H9 (cell line): ENCODE measurements around the gene LAMTOR4. TPM values are rescaled to one million over a fixed set of nuclear protein-coding genes. Genes with fewer than 3 reads are reported as not detected.

Source experiments
- DNase-seq: peaks from one replicate; pipeline ENCODE4 v3.0.0-alpha.2; 2017
- H2AFZ ChIP-seq: one replicate; pipeline ENCODE4 v1.6.1; 2013; ENCODE audit warnings: mild to moderate bottlenecking, low read length, control low read depth, moderate library complexity
- H2AK5ac ChIP-seq: 2 replicates; pipeline ENCODE4 v1.6.1; 2013; ENCODE audit warnings: low read length, control low read depth, mixed read lengths; ENCODE audit not compliant: insufficient read length
- H2BK120ac ChIP-seq: one replicate; pipeline ENCODE4 v1.6.1; 2013; ENCODE audit warnings: low read depth, mild to moderate bottlenecking, low read length, control low read depth, inconsistent platforms; ENCODE audit not compliant: poor library complexity, severe bottlenecking
- H2BK12ac ChIP-seq: 2 replicates; pipeline ENCODE4 v1.6.1; 2013; ENCODE audit warnings: low read length, control low read depth, mixed read lengths, low read depth; ENCODE audit not compliant: insufficient read length
- H2BK15ac ChIP-seq: 2 replicates; pipeline ENCODE4 v1.6.1; 2013; ENCODE audit warnings: low read depth, low read length, control low read depth
- H2BK20ac ChIP-seq: one replicate; pipeline ENCODE4 v1.6.1; 2013; ENCODE audit warnings: low read depth, mild to moderate bottlenecking, low read length, control low read depth, inconsistent platforms; ENCODE audit not compliant: poor library complexity, severe bottlenecking
- H2BK5ac ChIP-seq: 2 replicates; pipeline ENCODE4 v1.6.1; 2013; ENCODE audit warnings: low read length, control low read depth, mixed read lengths; ENCODE audit not compliant: insufficient read length
- H3K14ac ChIP-seq: 2 replicates; pipeline ENCODE4 v1.6.1; 2013; ENCODE audit warnings: low read length, control low read depth; ENCODE audit not compliant: insufficient read depth
- H3K18ac ChIP-seq: 2 replicates; pipeline ENCODE4 v1.6.1; 2013; ENCODE audit warnings: low read depth, mild to moderate bottlenecking, mixed read lengths, low read length, control low read depth; ENCODE audit not compliant: insufficient read length
- H3K23ac ChIP-seq: 2 replicates; pipeline ENCODE4 v1.6.1; 2013; ENCODE audit warnings: low read length, control low read depth, mixed read lengths, low read depth; ENCODE audit not compliant: insufficient read length
- H3K23me2 ChIP-seq: 2 replicates; pipeline ENCODE4 v1.6.1; 2013; ENCODE audit warnings: low read depth, mild to moderate bottlenecking, mixed read lengths, low read length, control low read depth; ENCODE audit not compliant: insufficient read length, poor library complexity, severe bottlenecking
- H3K27ac ChIP-seq: 2 replicates; pipeline ENCODE4 v1.5.1; 2013; ENCODE audit warnings: low read length, control low read depth, mixed read lengths, low read depth; ENCODE audit not compliant: insufficient read length
- H3K27me3 ChIP-seq: 2 replicates; pipeline ENCODE4 v1.6.1; 2013; ENCODE audit warnings: low read length, control low read depth, inconsistent platforms; ENCODE audit not compliant: insufficient read depth
- H3K4ac ChIP-seq: 2 replicates; pipeline ENCODE4 v1.6.1; 2013; ENCODE audit warnings: low read depth, mild to moderate bottlenecking, control low read depth, inconsistent platforms, low read length, moderate library complexity
- H3K4me1 ChIP-seq: 2 replicates; pipeline ENCODE4 v1.6.1; 2013; ENCODE audit warnings: low read length, control low read depth, inconsistent platforms; ENCODE audit not compliant: insufficient read depth
- H3K4me2 ChIP-seq: 2 replicates; pipeline ENCODE4 v1.6.1; 2013; ENCODE audit warnings: low read length, control low read depth, mixed read lengths; ENCODE audit not compliant: insufficient read length, insufficient read depth
- H3K56ac ChIP-seq: 2 replicates; pipeline ENCODE4 v1.6.1; 2013; ENCODE audit warnings: low read depth, mild to moderate bottlenecking, mixed read lengths, low read length, control low read depth; ENCODE audit not compliant: insufficient read length
- H3K79me1 ChIP-seq: 2 replicates; pipeline ENCODE4 v1.6.1; 2013; ENCODE audit warnings: low read depth, mild to moderate bottlenecking, moderate library complexity, low read length, control low read depth, inconsistent platforms; ENCODE audit not compliant: insufficient read depth, poor library complexity, severe bottlenecking
- H3K79me2 ChIP-seq: 2 replicates; pipeline ENCODE4 v1.6.1; 2013; ENCODE audit warnings: low read length, control low read depth, inconsistent platforms; ENCODE audit not compliant: insufficient read depth
- H3K9ac ChIP-seq: 2 replicates; pipeline ENCODE4 v1.6.1; 2013; ENCODE audit warnings: low read length, control low read depth, mixed read lengths; ENCODE audit not compliant: insufficient read length; ENCODE audit errors: extremely low read depth
- H3K9me3 ChIP-seq: one replicate; pipeline ENCODE4 v1.6.1; 2013; ENCODE audit warnings: low read depth, low read length, inconsistent platforms; ENCODE audit not compliant: control insufficient read depth
- H3T11ph ChIP-seq: one replicate; pipeline ENCODE4 v1.6.1; 2013; ENCODE audit warnings: mild to moderate bottlenecking, low read length, control low read depth, inconsistent platforms
- H4K20me1 ChIP-seq: one replicate; pipeline ENCODE4 v1.6.1; 2013; ENCODE audit not compliant: control insufficient read depth, insufficient read length, insufficient read depth
- H4K5ac ChIP-seq: 2 replicates; pipeline ENCODE4 v1.6.1; 2013; ENCODE audit warnings: low read depth, mild to moderate bottlenecking, mixed read lengths, low read length, control low read depth; ENCODE audit not compliant: insufficient read length
- H4K8ac ChIP-seq: replicated peaks from 2 replicates; pipeline ENCODE4 v1.6.1; 2013; ENCODE audit warnings: low read length, control low read depth, mixed read lengths, low read depth; ENCODE audit not compliant: insufficient read length
- H4K91ac ChIP-seq: 2 replicates; pipeline ENCODE4 v1.6.1; 2013; ENCODE audit warnings: low read depth, mild to moderate bottlenecking, moderate library complexity, mixed read lengths, low read length, control low read depth; ENCODE audit not compliant: insufficient read length
- H3K27ac Mint-ChIP-seq, 3 experiments: 2 replicates in 2 of 3; 3 replicates in 1 of 3; pipeline ENCODE4 v1.8.0; 2020 to 2021; ENCODE audit warnings: mixed read lengths in 3 of 3, mild to moderate bottlenecking in 1 of 3, moderate library complexity in 1 of 3
- H3K27me3 Mint-ChIP-seq: 2 replicates; pipeline ENCODE4 v1.8.0; 2021; ENCODE audit warnings: low read depth, mild to moderate bottlenecking, moderate library complexity, mixed read lengths
- H3K36me3 Mint-ChIP-seq, 3 experiments: 2 replicates in 2 of 3; 3 replicates in 1 of 3; pipeline ENCODE4 v1.8.0; 2020 to 2021; ENCODE audit warnings: low read depth in 3 of 3, mixed read lengths in 3 of 3; ENCODE audit not compliant: insufficient read depth in 1 of 3
- H3K4me1 Mint-ChIP-seq, 2 experiments: 2 replicates each; pipeline ENCODE4 v1.8.0; 2020; ENCODE audit warnings: mixed read lengths in 2 of 2
- H3K4me3 Mint-ChIP-seq, 2 experiments: 2 replicates in 1 of 2; 3 replicates in 1 of 2; pipeline ENCODE4 v1.8.0; 2020 to 2021; ENCODE audit warnings: mild to moderate bottlenecking in 2 of 2, mixed read lengths in 2 of 2, moderate library complexity in 1 of 2
- H3K9me3 Mint-ChIP-seq, 2 experiments: 2 replicates in 1 of 2; 3 replicates in 1 of 2; pipeline ENCODE4 v1.8.0; 2020; ENCODE audit warnings: mild to moderate bottlenecking in 2 of 2, mixed read lengths in 2 of 2, moderate library complexity in 1 of 2
- WGBS: extraction: QIAGEN DNeasy Blood & Tissue Kit; methylation state at CpG from one replicate; pipeline ENCODE4 v1.1.7; 2013; ENCODE audit warnings: missing lambda C conversion rate, low lambda C conversion rate, mixed read lengths; ENCODE audit not compliant: insufficient read length; ENCODE audit errors: extremely low coverage; 5-methylcytosine and 5-hydroxymethylcytosine counted together
- total RNA-seq: library from RNA; stranded (reverse); gene quantifications from 2 replicates; pipeline ENCODE4 v1.2.1, GENCODE V29; 2021
- TF ChIP-seq, protein P1 (sequence below): fragments of 200-600 bp; sonication (generic); conservative IDR thresholded peaks from 3 replicates; pipeline ENCODE4 v1.8.0; 2021; ENCODE audit warnings: antibody characterized with exemption, mild to moderate bottlenecking

LAMTOR4 gene
- total RNA-seq, 1 experiment from 2014 or later = 179 TPM

DNA sequence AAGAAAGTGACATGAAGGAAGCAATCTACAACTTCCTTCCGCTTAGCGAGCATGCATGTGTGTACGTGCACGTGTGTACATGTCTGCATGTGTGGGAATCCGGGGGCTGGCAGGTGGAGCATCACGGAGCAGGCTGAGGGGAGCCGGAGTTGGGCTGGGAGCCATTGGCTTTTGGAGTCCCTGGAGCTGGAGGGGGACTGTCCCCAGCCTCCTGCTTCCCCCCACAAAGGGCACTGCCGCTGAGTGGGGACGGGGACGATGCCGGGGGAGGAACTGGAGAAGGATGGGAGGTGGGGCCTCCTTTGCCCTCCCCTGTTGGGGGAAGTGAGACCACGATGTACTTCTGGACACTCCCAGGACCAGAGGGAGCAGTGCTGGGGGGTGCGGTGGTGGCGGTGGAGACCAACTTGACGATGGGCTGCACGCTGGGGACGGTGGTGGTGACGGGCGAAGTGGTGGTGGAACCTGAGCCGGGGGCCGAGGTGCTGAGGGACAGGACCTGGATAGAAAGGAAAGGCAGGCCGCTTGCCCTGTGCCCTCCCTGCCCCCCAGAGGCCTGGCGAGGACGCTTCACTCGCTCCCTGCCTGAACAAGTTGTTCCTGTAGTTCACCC is 41.5 kb upstream of the LAMTOR4 start:
- Histone ChIP-seq H3K9me3 (no peaks in the 10 kb centered on the region), H3K79me1 (no peaks in the 10 kb centered on the region), H2AK5ac (no peak overlapping the region), H3K4ac (no peak overlapping the region), H4K91ac (no peak overlapping the region), H3K9ac (no peak overlapping the region), H3K56ac (no peak overlapping the region), H3K23me2 (no peaks in the 10 kb centered on the region), H4K20me1 (no peaks in the 10 kb centered on the region), H3K14ac (no peak overlapping the region), H3K27me3 (no peaks in the 10 kb centered on the region), H3K18ac (no peak overlapping the region), H3K4me2 (no peak overlapping the region), H3K4me1 (no peaks in the 10 kb centered on the region), H2BK12ac (no peak overlapping the region), H2BK120ac (no peak overlapping the region), H4K8ac (no peak overlapping the region), H2AFZ (no peak overlapping the region), H3K79me2 (no peaks in the 10 kb centered on the region), H4K5ac (no peak overlapping the region), H2BK15ac (no peak overlapping the region), H3K23ac (no peak overlapping the region), H2BK20ac (no peak overlapping the region), H2BK5ac (no peak overlapping the region), H3K27ac (no peak overlapping the region), H3T11ph (no peak overlapping the region)
- DNase-seq = no peak
- peak overlapping the region in 1 of 3 experiments; percentile 62; a peak in 2 of 7 replicates for H3K27ac Mint-ChIP-seq
- peaks cover 59 to 81% (median 80%) of the 10 kb centered on the region in 3 experiments for H3K36me3 Mint-ChIP-seq
- TF ChIP-seq, protein P1, sequence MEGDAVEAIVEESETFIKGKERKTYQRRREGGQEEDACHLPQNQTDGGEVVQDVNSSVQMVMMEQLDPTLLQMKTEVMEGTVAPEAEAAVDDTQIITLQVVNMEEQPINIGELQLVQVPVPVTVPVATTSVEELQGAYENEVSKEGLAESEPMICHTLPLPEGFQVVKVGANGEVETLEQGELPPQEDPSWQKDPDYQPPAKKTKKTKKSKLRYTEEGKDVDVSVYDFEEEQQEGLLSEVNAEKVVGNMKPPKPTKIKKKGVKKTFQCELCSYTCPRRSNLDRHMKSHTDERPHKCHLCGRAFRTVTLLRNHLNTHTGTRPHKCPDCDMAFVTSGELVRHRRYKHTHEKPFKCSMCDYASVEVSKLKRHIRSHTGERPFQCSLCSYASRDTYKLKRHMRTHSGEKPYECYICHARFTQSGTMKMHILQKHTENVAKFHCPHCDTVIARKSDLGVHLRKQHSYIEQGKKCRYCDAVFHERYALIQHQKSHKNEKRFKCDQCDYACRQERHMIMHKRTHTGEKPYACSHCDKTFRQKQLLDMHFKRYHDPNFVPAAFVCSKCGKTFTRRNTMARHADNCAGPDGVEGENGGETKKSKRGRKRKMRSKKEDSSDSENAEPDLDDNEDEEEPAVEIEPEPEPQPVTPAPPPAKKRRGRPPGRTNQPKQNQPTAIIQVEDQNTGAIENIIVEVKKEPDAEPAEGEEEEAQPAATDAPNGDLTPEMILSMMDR = no peak
- no peaks in the 10 kb centered on the region; the same call in 1 of the 2 replicates for H3K27me3 Mint-ChIP-seq
- H3K9me3 Mint-ChIP-seq = no peaks in the 10 kb centered on the region
- H3K4me3 Mint-ChIP-seq = peak overlapping the region in 1 of 2 experiments; percentile 57; a peak in 2 of 5 replicates
- WGBS = no CpG with 5 or more reads among the region's 25 CpGs
- H3K4me1 Mint-ChIP-seq = peaks cover 3 to 6% of the 10 kb centered on the region in 2 experiments; a peak in 3 of 4 replicates
